WERI-Rb-1 (cell line): ENCODE measurements around the gene C15orf62.

ENCODE experiments used
- DNase-seq: peaks from one replicate; pipeline ENCODE4 v3.0.0-alpha.2; 2020
- H3K27ac ChIP-seq: fragments of 250-450 bp; sonication (Bioruptor Pico); 2 replicates; pipeline ENCODE4 v1.5.1; 2020; ENCODE audit warnings: mild to moderate bottlenecking, moderate library complexity
- H3K27me3 ChIP-seq: fragments of 250-450 bp; sonication (Bioruptor Pico); 2 replicates; pipeline ENCODE4 v1.5.1; 2021; ENCODE audit warnings: mild to moderate bottlenecking, low read depth, moderate library complexity; ENCODE audit not compliant: insufficient read depth, severe bottlenecking
- H3K36me3 ChIP-seq: fragments of 250-450 bp; sonication (Bioruptor Pico); 2 replicates; pipeline ENCODE4 v1.5.1; 2020; ENCODE audit warnings: mild to moderate bottlenecking, moderate library complexity
- H3K4me3 ChIP-seq: 2 replicates; pipeline ENCODE4 v1.5.1; 2011; ENCODE audit warnings: low read depth, mild to moderate bottlenecking, control low read depth, low read length
- H3K9me3 ChIP-seq: fragments of 250-450 bp; sonication (Bioruptor Pico); 2 replicates; pipeline ENCODE4 v1.5.1; 2021; ENCODE audit warnings: mild to moderate bottlenecking, moderate library complexity; ENCODE audit not compliant: severe bottlenecking
- TF ChIP-seq, protein P1 (sequence below): IDR thresholded peaks from 2 replicates; pipeline ENCODE4 v1.5.1; 2011; ENCODE audit warnings: low read depth, mild to moderate bottlenecking, control low read depth, inconsistent platforms, low read length

The C15orf62 gene

GRCh38 chr15:40743921-40744814, 25.6 kb upstream of the C15orf62 start:
- Histone ChIP-seq H3K9me3 (no peaks in the 10 kb centered on the region), H3K36me3 (peaks cover 52% of the 10 kb centered on the region), H3K27ac (no peak overlapping the region), H3K27me3 (no peaks in the 10 kb centered on the region), H3K4me3 (no peak overlapping the region)
- DNase-seq, result no peak
- TF ChIP-seq, protein P1, sequence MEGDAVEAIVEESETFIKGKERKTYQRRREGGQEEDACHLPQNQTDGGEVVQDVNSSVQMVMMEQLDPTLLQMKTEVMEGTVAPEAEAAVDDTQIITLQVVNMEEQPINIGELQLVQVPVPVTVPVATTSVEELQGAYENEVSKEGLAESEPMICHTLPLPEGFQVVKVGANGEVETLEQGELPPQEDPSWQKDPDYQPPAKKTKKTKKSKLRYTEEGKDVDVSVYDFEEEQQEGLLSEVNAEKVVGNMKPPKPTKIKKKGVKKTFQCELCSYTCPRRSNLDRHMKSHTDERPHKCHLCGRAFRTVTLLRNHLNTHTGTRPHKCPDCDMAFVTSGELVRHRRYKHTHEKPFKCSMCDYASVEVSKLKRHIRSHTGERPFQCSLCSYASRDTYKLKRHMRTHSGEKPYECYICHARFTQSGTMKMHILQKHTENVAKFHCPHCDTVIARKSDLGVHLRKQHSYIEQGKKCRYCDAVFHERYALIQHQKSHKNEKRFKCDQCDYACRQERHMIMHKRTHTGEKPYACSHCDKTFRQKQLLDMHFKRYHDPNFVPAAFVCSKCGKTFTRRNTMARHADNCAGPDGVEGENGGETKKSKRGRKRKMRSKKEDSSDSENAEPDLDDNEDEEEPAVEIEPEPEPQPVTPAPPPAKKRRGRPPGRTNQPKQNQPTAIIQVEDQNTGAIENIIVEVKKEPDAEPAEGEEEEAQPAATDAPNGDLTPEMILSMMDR, result no peak

DNA sequence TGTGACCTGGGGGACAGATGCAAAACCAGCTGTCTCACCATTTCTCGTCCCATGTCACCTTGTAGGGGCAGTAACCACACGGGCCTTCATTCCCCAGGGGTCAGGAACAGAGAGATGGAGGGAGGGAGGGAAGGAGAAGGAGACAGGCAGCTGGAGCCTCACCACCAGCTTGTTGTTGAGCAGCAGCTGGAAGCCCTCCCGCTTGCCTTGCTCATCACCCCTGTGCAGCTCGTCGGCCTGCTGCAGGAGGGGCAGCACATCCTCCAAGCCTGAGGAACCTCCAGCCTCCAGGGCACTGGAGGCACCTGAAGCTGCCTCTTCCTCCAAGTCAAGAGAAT, 25.0 kb upstream of the C15orf62 start:
- TF ChIP-seq, protein P1, result no peak
- H3K36me3 ChIP-seq, result peaks cover 52% of the 10 kb centered on the region
- no peak overlapping the region for H3K27ac ChIP-seq
- no peaks in the 10 kb centered on the region for H3K9me3 ChIP-seq
- H3K27me3 ChIP-seq, result no peaks in the 10 kb centered on the region
- H3K4me3 ChIP-seq, result no peak overlapping the region
- DNase-seq, result no peak

- no peak for DNase-seq
- Histone ChIP-seq H3K4me3 (no peak overlapping the region), H3K36me3 (peaks cover 52% of the 10 kb centered on the region), H3K27ac (no peak overlapping the region), H3K27me3 (no peaks in the 10 kb centered on the region), H3K9me3 (no peaks in the 10 kb centered on the region)
- TF ChIP-seq, protein P1, result no peak
These were observed 22.8 kb upstream of the C15orf62 start for GRCh38 chr15:40746916-40747418.

DNA sequence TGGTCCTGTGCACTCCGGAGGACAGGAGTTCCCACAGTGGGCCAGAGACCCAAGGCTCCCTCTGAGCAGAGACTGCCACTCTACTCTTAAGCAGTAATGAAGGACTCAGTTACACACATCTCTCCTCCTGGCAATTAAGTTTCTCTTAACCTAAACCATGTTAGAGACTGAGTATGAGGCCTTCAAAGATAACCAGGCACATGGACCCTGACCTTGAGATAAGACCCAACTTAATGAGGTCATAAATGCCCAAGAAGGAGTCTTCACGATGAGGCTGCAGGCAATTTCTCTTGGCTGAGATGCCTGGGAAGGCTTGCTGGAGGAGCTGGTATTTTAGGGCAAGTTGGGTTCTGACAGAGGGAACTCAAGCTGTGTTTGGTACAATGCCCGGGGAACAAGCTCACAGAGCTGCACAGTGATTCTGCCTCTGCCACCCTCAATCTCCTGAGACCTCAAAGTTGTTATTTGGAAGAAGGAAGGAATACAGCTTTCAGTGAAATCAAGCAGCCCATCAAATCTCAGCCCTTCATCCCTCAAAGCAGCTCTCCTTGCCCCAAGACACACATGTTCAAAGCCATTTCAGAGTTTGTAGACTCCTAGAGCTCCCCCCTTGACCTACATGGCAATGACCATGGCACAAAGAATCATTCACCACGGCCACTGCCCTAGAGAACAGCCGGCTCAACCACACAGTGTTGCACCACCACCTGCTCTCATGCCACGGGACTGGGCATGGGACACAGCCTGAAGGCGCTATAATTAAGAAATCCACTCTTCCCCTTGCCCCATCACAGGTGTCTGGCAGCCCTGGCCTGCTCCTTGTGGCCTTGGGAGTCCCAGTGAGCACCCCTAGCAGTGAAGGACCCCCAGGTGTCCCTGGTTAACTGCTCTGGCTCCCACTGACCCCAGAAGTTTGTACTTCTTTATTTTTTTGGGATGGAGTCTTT, 21.8 kb upstream of the C15orf62 start:
- TF ChIP-seq, protein P1, result no peak
- H3K9me3 ChIP-seq, result no peaks in the 10 kb centered on the region
- peaks cover 49% of the 10 kb centered on the region for H3K36me3 ChIP-seq
- no peak for DNase-seq
- no peaks in the 10 kb centered on the region for H3K27me3 ChIP-seq
- no peak overlapping the region for H3K27ac ChIP-seq
- H3K4me3 ChIP-seq, result no peak overlapping the region

DNA sequence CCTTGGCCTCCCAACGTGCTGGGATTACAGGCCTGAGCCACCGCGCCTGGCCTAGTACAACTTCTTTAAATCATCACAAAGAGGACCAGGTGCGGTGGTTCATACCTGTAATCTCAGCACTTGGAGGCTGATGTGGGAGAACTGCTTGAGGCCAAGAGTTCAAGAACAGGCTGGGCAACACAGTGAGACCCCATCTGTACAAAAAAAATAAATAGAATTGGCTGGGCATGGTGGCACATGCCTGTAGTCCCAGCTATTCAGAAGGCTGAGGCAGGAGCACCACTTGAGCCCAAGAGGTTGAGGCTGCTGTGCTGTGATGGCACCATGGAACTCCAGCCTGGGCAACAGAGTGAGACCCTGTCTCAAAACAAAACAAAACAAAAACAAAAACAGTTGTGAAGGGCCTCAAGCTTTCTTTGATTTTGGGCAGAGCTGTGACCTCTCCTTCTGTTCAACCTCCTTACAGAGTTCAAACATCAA, 20.6 kb upstream of the C15orf62 start:
- H3K4me3 ChIP-seq, result no peak overlapping the region
- TF ChIP-seq, protein P1, result no peak
- no peaks in the 10 kb centered on the region for H3K27me3 ChIP-seq
- no peaks in the 10 kb centered on the region for H3K9me3 ChIP-seq
- H3K27ac ChIP-seq, result no peak overlapping the region
- H3K36me3 ChIP-seq, result peaks cover 47% of the 10 kb centered on the region
- DNase-seq, result no peak
